ENCODE measurements around the gene WAPL.

The WAPL gene

GRCh38 chr10:86440874-86441843 is 80.4 kb downstream of the WAPL start:
- peak; percentile 24 for DNase-seq (ENCODE audit: insufficient read length, low spot score)

GRCh38 chr10:86439544-86439943 is 82.0 kb downstream of the WAPL start:
- FAIRE-seq (no peak), DNase-seq (ENCODE audit: insufficient read length, low spot score) (no peak)
- no peak for TF ChIP-seq CTCF (IDR thresholded peaks at IDR 0.05; ENCODE audit: insufficient read depth, missing control alignments)

More at GRCh38 chr10:86440874-86441843, 80.4 kb downstream of the WAPL start:
- TF ChIP-seq CTCF (IDR thresholded peaks at IDR 0.05; ENCODE audit: insufficient read depth, missing control alignments): no peak
- FAIRE-seq: no peak

- no peak for TF ChIP-seq CTCF (IDR thresholded peaks at IDR 0.05; ENCODE audit: insufficient read depth, missing control alignments)
- FAIRE-seq (no peak), DNase-seq (ENCODE audit: insufficient read length, low spot score) (no peak)
These were observed 83.4 kb downstream of the WAPL start for GRCh38 chr10:86438091-86438749.

- no peak for FAIRE-seq
- TF ChIP-seq CTCF (IDR thresholded peaks at IDR 0.05; ENCODE audit: insufficient read depth, missing control alignments): no peak
- DNase-seq (ENCODE audit: insufficient read length, low spot score): no peak
These were observed 84.1 kb downstream of the WAPL start for GRCh38 chr10:86437447-86437846.

- FAIRE-seq: no peak
- no peak for TF ChIP-seq CTCF (IDR thresholded peaks at IDR 0.05; ENCODE audit: insufficient read depth, missing control alignments)
- DNase-seq (ENCODE audit: insufficient read length, low spot score): no peak
These were observed 84.6 kb downstream of the WAPL start for GRCh38 chr10:86436963-86437362.

GRCh38 chr10:86434656-86435055 is 86.9 kb downstream of the WAPL start:
- DNase-seq (ENCODE audit: insufficient read length, low spot score) (no peak), FAIRE-seq (no peak)
- TF ChIP-seq CTCF (IDR thresholded peaks at IDR 0.05; ENCODE audit: insufficient read depth, missing control alignments): no peak

All from D721Med (cell line).